Measurements from ENCODE around the gene B4GALNT2.
"Not testable (repeated sequence)": the region's sequence is repeated elsewhere in the genome, so short reads cannot be mapped to it uniquely, and the experiment has no call there.

B4GALNT2 gene, protein sequence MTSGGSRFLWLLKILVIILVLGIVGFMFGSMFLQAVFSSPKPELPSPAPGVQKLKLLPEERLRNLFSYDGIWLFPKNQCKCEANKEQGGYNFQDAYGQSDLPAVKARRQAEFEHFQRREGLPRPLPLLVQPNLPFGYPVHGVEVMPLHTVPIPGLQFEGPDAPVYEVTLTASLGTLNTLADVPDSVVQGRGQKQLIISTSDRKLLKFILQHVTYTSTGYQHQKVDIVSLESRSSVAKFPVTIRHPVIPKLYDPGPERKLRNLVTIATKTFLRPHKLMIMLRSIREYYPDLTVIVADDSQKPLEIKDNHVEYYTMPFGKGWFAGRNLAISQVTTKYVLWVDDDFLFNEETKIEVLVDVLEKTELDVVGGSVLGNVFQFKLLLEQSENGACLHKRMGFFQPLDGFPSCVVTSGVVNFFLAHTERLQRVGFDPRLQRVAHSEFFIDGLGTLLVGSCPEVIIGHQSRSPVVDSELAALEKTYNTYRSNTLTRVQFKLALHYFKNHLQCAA

DNA sequence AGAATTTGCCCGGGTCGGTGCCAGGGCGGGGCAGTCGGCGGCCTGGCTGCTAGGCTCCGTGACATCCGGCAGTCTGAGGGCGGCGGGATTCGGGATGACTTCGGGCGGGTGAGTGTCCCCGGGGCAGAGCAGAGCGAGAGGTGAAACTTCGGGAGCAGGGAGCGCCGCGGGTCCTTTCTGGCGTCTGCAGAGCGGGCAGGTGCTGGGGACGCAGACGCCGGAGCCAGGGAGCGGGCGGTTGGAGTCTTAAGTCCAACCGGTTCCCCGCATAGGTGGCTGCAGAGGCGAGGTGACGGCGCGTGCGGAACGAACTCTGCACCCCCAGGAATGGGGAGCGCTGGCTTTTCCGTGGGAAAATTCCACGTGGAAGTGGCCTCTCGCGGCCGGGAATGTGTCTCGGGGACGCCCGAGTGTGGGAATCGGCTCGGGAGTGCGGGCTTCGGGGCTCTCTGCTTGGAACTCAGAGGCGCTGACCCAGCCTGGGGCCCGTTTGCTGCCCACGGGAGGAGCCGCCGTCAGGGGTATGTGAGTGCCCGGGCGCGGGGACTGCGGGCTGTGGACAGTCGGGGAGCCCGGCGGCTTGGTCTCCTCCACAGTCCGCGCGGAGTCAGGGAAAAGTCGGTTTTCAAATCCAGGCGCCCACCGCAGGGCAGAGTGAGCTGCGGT lies at the start of gene B4GALNT2:
TSS of gene B4GALNT2 (plus strand) at position 71 of the 666 bp plus-strand sequence. CDS start at position 95, 24 bp downstream.
- no peak for DNase-seq (ENCODE audit: low spot score)

DNA sequence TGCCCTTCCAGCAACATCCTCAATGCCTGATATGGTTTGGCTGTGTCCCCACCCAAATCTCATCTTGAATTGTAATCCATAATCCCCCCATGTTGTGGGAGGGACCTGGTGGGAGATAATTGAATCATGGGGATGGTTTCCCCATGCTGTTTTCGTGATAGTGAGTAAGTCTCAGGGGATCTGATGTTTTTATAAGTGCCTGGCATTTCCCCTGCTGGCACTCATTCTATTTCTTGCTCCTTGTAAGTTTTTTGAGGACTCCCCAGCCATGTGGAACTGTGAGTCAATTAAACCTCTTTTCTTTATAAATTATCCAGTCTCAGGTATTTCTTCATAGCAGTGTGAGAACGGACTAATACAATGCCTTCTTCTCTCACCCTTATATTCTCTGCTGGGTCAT lies 47.5 kb upstream of the B4GALNT2 start:
- not testable (repeated sequence) for DNase-seq (ENCODE audit: low spot score)

DNA sequence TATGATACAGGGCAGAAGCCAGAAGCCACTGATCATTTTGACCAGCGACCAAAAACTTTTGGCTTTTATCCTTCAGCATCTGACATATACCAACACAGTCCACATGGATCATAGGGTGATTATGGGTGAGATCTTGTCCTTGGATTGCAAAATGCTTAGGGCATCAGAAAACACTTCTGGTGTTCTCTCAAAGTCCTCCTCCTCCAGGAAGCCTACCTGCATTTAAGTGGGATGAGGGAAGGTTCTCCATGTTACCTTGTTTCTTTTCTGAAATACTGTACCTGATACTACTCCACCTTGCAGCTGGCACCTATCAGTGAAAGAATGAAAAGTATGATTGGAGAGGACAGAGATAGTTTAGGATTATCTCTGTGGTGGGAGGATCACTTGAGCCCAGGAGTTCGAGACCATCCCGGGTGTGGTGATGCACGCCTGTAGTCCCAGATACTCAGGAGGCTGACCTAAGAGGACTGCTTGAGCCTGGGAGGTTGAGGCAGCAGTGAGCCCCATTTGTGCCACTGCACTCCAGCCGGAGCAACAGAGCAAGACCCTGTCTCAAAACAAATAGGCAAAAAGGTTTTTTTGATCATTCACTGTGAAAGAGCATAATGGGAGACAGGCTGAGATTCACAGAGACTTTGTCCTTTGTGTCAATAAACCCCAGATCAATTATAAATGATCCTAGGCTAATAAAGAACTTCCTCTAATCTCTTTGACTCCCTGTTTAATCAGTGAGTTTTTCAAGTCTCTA lies 46.8 kb upstream of the B4GALNT2 start:
- DNase-seq (ENCODE audit: low spot score) = no peak

DNA sequence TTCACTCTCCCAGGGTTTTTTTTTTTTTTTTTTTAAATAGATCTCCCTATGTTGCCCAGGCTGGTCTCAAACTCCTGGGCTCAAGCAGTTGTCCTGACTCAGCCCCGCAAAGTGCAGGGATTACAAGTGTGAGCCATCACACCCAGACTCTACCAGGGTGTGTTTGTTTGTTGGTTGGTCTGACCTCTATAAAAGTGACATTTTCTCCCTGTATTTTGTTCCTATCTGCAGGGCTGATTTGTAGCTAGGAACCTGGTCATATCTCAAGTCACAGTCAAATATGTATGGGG lies 46.3 kb upstream of the B4GALNT2 start:
- no peak for DNase-seq (ENCODE audit: low spot score)

DNA sequence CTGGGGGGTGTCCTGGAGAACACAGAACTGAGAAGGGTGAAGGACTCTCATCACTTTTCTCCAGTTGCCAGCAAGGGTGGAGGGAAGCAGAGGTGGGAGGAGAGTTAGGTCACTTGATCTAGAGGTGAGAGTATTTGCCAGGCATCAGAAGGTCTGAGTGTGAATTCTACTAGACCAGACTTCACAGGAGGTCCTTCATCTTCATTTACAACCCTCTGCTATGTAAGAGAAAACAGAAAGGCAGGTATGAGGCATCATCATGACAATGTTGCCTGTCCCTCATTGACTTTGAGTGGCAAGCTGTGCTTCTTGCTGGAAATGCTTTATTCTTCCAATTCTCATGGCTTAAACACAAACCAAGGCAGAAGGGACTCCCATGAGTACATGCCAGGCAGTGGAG lies 45.9 kb upstream of the B4GALNT2 start:
- no peak for DNase-seq (ENCODE audit: low spot score)

DNA sequence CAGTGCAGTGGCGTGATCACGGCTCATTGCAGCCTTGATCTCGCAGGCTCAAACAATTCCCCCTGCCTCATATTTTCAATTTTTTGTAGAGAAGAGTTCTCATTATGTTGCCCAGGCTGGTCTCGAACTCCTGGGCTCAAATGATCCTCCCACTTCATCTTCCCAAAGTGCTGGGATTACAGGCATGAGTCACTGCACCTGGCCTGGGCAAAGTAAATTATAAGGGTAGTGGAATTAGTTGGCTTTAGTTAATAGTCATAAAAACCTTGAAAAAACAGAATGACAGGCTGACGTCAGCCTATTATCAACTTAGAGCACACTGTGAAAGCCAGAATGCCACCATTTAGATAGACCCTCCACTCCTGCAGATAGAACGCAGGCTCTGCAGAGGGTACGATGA lies 43.5 kb upstream of the B4GALNT2 start:
- DNase-seq (ENCODE audit: low spot score) = no peak

DNA sequence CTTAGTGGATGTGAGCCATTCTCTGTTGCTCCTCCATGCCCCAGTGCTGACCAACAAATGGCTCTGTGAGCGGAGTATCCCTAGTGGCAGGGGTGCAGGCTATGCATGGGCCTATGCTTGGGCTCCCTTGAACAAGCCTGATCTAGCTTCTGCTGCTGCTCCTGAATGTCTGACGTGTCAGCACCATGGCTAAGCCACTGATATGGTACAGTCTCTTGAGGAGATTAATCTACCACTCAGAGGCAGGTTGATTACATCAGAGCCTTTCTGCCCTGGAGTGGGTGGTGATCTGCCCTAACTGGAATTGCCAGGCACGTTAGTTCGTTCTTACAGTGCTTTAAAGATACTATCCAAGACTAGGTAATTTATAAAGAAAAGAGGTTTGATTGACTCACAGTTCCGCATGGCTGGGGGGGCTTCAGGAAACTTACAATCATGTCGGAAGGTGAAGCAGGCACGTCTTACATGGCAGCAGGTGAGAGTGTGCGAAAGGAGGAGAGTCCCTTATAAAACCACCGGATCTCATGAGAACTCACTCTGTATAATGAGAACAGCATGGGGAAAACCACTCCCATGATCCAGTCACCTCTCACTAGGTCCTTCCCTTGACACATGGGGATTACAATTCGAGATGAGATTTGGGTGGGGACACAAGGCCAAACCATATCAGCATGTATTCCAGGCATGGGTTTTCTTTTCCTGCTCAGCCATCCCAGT lies 41.5 kb upstream of the B4GALNT2 start:
- no peak for DNase-seq (ENCODE audit: low spot score)

DNA sequence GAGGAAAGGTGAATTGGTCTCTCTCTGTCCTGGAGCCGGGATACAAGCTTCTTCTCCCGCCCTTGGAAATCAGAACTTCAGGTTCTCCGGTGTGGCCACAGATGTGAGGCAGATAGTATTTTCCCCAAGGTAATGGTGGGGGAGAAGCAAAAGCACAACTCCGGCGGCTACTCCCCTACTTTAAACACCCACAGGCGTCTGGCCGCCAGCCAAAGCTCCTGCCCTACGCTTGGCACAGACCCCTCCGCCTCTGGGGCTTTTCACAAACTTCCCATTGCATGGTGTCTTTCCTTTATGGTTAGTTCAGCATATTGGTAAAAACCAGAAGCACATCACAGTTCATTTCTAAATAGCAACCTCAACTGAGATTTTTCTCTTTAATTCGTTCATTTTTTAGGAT lies 39.4 kb upstream of the B4GALNT2 start:
- DNase-seq (ENCODE audit: low spot score) = no peak

DNA sequence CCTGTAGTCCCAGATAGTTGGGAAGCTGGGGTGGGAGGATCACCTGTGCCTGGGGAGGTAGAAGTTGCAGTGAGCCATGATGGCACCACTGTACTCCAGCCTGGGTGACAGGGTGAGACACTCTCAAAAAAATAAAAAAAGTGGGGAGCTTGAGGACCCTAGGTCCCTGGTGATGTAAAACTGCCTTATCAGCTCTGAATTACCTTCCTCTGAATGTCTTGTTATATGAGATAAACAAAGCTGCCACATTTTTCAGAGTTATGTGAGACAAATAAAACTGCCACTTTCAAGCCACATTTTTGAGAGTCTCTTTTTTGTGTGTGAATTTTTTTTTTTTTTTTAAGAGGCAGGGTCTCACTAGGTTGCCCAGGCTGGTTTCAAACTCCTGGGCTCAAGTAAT lies 32.0 kb upstream of the B4GALNT2 start:
- DNase-seq (ENCODE audit: low spot score) = no peak

DNA sequence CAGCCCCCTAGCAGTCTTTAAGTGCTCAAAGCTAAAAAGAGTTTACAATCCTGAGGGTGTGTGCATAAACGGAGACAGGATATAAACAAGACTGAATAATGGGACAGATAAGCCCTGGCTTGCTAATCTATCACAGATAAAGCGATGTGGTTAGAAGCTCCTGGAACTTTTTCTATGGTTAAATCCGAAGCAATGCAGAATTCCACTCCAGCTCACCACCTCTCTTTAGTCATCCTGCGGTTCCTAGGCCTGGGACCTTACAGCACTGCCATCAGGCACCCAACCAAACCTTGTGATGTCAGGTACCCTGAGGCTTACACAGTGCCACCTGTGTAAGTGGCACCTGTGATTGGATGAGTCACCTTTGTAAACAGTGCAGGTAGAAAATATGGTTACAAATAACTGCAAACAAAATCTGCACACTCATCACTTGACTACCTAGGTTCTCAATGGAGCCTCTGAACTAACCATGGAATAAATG lies 31.5 kb upstream of the B4GALNT2 start:
- no peak for DNase-seq (ENCODE audit: low spot score)

DNA sequence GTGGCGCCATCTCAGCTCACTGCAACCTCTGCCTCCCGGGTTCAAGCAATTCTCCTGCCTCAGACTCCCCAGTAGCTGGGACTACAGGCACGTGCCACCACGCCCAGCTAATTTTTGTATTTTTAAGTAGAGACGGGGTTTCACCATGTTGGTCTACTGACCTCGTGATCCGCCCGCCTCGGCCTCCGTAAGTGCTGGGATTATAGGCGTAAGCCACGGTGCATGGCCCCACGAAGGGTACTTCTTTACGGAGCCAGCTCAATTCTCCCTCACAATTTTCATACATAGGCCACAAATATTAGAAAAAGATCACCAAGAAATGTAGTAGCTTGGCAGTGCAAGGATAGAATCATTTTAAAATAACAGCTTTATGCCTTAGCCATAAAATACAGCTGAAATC lies 29.2 kb upstream of the B4GALNT2 start:
- DNase-seq (ENCODE audit: low spot score) = not testable (repeated sequence)

DNA sequence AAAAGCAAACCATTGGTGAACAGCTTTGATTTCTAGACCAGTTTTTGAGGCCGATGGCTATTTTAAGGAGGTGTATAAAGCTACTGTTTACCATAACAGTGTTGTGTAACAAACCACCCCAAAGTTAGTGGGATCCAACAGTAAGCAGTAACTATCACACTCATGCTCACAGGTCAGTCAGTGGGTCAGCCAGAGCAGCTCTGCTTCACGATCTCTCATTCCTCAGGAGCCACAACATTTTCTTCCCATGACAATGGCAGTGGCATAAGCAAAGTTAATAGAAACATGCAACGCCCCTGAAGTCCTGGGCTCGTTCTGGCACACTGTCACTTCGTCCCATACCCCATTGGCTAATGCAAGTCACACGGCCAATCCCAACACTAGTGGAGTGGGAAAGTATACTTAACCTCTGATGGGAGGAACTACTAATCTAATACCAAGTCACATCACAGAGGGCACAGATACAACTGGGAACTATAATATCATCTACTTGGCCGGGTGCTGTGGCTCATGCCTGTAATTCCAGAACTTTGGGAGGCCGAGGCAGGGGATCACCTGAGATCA lies 28.0 kb upstream of the B4GALNT2 start:
- DNase-seq (ENCODE audit: low spot score) = no peak

DNA sequence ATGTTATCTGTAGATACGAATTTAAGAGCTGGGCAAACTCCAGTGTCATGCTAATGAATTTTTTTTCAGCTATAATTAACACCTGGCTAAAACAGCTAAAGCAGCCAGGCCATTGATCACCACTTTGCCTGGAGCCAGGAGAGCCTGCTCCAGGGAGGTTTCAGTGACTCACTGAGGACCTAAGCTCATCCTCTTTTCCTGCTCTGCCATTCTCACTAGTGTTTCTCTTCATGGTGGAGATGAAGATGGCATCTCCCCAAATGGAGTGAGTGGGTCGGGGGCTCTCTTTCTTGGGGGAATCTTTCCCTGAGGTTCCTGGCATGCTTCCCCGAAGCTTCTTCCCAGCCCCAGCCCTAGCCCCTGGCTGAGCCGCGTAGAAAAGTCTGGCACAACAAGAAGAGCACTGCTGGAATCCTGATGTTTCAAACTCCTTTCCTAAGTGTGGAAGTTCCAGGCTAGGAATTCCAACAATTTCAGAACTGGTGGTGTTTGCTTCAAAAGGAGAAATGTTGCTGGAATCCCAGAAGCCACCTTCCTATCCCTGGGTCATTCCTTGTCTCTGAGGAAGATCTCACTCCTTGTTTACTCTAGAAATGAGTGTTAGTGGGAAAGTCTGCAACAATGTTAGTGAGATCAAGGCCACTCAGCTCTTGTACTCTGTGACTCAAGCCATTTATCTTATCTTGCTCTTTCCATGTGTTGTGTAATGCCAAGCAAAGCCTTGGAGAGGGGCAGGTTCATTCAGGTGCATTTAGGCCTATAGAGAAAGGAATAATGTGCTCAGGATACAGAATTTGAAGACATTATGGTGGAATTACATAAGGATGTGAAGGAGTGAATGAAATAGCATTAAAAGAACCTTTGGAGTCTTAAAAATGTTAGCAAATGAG lies 26.0 kb upstream of the B4GALNT2 start:
- no peak for DNase-seq (ENCODE audit: low spot score)

DNA sequence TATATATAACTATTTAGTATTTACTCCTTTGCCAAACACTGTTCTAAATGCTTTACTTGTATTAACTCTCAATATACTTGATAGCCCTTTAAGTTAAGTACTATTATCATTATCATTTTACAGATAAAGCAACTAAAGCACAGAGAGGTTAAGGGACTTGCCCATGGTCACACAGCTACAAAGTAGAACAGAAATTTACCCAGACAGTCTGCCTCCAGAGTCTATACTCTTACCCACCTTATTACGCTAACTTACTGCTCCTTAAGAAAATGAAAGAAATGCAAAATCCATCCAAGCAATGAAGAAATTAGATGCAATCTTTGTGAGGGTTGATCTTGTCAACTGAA lies 25.4 kb upstream of the B4GALNT2 start:
- DNase-seq (ENCODE audit: low spot score) = no peak

DNA sequence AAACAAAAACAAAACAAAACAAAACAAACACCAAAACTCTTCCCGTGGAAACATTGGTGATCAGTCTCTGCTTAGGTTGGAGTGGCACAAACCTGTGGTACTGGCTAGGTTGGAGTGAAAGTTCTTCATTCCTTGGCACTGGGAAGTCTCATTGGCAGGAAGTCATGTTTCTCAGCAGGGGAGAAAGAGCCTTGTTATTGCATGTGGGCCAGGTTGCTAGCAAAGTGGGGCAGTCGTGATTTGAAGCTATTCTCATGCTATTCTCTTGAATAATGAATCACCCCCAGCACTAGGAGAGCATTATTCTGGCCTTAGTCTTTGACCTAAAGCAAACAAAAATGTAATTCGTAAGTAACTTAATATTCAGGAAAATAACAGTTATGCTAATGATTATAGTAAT lies 24.3 kb upstream of the B4GALNT2 start:
- no peak for DNase-seq (ENCODE audit: low spot score)

DNA sequence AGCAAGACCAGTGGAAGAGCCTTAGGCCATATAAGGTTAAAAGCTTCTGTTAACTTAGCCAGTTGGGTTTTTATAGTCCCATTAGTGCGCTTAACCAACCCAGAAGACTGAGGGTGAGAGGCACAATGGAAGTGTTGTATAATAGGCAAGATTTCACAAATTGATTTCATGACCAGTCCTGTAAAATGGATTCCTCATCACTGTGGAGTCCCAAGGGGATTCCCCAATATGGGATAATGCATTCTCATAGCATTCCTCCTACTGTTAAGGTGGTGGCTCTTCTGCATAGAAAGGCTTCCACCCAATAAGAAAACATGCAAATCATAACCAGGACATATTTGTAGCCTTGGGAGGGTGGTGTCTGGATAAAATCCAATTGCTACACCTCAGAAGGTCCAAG lies 22.1 kb upstream of the B4GALNT2 start:
- DNase-seq (ENCODE audit: low spot score) = no peak

DNA sequence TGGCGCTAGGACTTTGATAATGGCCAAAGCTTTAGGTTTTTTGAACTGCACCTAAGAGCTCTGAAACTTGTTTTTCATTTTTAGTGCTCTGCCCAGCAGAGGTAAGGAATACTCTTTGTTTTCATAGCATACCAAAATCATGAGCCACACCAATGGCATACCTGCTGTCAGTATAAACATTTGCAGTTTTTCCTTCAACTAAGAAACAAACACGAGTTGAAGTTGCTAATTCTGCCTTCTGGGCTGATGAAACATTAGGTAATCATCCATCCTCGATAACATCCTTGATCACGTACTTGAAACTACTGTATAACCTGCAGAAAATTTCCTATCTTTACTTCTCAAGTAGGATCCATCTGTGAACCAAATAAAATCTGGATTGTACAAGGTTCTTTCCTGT lies 20.6 kb upstream of the B4GALNT2 start:
- no peak for DNase-seq (ENCODE audit: low spot score)

DNA sequence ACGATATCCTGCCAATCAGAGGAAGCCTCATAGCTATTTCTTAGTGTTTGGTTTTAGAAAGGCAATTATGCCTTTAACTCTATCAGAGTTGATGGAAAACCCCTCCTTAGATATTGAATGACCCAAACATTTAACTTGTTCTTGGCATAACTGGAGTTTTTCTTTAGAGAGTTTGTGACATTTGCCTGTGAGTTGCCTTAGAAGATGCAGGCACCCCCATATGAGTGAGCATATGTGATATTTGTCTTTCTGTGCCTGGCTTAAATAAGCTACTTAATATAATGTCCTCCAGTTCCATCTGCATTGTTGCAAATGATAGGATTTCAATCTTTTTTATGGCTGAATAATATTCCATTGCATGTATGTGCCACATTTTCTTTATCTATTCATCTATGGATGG lies 19.6 kb upstream of the B4GALNT2 start:
- DNase-seq (ENCODE audit: low spot score) = no peak

DNA sequence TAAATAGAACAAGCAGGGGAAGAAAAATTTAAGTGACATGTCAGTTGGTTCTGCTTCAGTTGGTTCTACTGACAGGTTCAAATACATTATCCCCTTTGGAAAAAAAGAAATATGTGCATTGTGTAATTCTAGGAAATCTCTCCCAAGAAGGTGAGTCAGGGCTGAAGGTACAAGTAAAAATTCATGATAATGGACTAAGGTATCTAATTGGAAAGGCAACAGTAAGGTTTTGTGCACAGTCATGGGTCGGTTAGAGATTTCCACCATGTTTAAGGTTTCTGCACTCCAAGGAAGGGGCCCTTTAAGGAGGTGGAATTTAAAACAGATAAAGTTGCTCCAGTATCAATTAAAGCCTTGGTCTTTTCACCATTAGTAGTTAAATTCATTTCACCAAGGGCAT lies 17.9 kb upstream of the B4GALNT2 start:
- no peak for DNase-seq (ENCODE audit: low spot score)

DNA sequence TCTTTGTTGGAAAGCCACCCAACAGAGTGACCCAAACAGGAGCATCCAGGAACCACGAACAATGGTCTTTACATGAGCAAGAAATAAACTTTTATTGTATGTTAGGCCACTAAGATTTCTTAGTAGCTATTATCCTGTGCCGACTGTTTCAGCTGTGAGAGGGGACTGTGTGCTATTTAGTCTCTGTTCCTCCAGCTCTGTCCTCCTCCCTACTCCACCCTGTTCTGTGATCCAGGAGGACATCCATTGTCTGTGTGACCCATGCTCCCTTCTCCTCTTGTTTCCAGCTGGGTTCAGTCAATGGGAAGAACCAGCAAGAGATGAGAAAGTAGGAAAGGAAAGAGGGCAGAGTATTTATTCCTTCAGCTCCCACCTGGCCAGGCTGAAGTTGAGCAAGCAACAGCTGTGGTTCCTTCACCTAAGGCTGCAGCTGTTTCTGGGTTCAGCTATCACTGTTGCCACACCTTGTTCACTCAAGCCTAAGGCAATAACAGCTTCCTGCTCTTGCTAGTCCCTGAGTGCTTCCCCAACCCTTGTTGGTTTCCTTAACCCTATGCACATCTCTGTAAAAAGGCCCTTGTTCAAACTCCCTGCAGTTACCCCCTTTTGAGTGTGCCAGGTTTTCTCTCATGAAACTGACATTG lies 14.9 kb upstream of the B4GALNT2 start:
- no peak for DNase-seq (ENCODE audit: low spot score)

Measured in hematopoietic multipotent progenitor cell treated with erythropoietin and hydrocortisone succinate and interleukin-3 and kit ligand, for 17 days (in vitro differentiated cells).